OCI-LY1 (cell line): ENCODE data around the gene RPS3.

Experiments
- H2AFZ ChIP-seq: fragments of 200-600 bp; sonication (generic), shearing (Covaris generic); 2 replicates; pipeline ENCODE4 v1.6.0; 2014; ENCODE audit warnings: antibody characterized with exemption, mild to moderate bottlenecking, low read length
- H3F3A ChIP-seq: fragments of 200-600 bp; sonication (generic), shearing (Covaris generic); 2 replicates; pipeline ENCODE4 v1.6.0; 2014; ENCODE audit warnings: mild to moderate bottlenecking, antibody characterized with exemption, low read length, moderate library complexity; ENCODE audit not compliant: insufficient read depth
- H3K27ac ChIP-seq: fragments of 200-600 bp; sonication (generic); 2 replicates; pipeline ENCODE4 v1.5.1; 2014; ENCODE audit warnings: low read length, mixed run types, mild to moderate bottlenecking, low read depth; ENCODE audit not compliant: poor library complexity, severe bottlenecking
- H3K27me3 ChIP-seq: fragments of 200-600 bp; sonication (generic); 2 replicates; pipeline ENCODE4 v1.6.0; 2014; ENCODE audit warnings: antibody characterized with exemption, mild to moderate bottlenecking, low read length, moderate library complexity; ENCODE audit not compliant: insufficient read depth
- H3K36me3 ChIP-seq: fragments of 200-600 bp; sonication (generic); 2 replicates; pipeline ENCODE4 v1.6.1; 2014; ENCODE audit warnings: mild to moderate bottlenecking, antibody characterized with exemption, low read length, moderate library complexity, mixed read lengths; ENCODE audit not compliant: insufficient read depth
- H3K4me1 ChIP-seq: fragments of 200-600 bp; sonication (generic); 2 replicates; pipeline ENCODE4 v1.5.1; 2014; ENCODE audit warnings: mild to moderate bottlenecking, low read length, moderate library complexity; ENCODE audit not compliant: insufficient read depth, severe bottlenecking
- H3K4me2 ChIP-seq: fragments of 200-600 bp; sonication (generic), shearing (Covaris generic); 2 replicates; pipeline ENCODE4 v1.6.1; 2014; ENCODE audit warnings: low read length
- H3K4me3 ChIP-seq: fragments of 200-600 bp; sonication (generic); 2 replicates; pipeline ENCODE4 v1.5.1; 2014; ENCODE audit warnings: low read length, low read depth, mild to moderate bottlenecking, mixed read lengths; ENCODE audit not compliant: poor library complexity, severe bottlenecking
- H3K79me2 ChIP-seq: fragments of 200-600 bp; shearing (Covaris generic); 2 replicates; pipeline ENCODE4 v1.6.1; 2016; ENCODE audit warnings: mixed run types, low read length, mixed read lengths; ENCODE audit not compliant: insufficient read depth
- H3K9ac ChIP-seq: fragments of 200-600 bp; sonication (generic), shearing (Covaris generic); 2 replicates; pipeline ENCODE4 v1.6.1; 2014; ENCODE audit warnings: mild to moderate bottlenecking, low read length, mixed read lengths
- H3K9me2 ChIP-seq: fragments of 200-600 bp; sonication (generic), shearing (Covaris generic); 2 replicates; pipeline ENCODE4 v1.6.1; 2014; ENCODE audit warnings: low read depth, mild to moderate bottlenecking, low read length, mixed read lengths
- H3K9me3 ChIP-seq: fragments of 200-600 bp; shearing (Covaris generic); 2 replicates; pipeline ENCODE4 v1.6.1; 2014; ENCODE audit warnings: low read length, mixed read lengths
- H4K20me1 ChIP-seq: fragments of 200-600 bp; sonication (generic), shearing (Covaris generic); 2 replicates; pipeline ENCODE4 v1.6.0; 2016; ENCODE audit warnings: mild to moderate bottlenecking, low read length; ENCODE audit not compliant: insufficient read depth
- CTCF ChIP-seq: fragments of 200-600 bp; sonication (generic), shearing (Covaris generic); IDR thresholded peaks from 2 replicates; pipeline ENCODE4 v1.5.1; 2017; ENCODE audit warnings: mild to moderate bottlenecking, antibody characterized with exemption, low read length, moderate library complexity, mixed read lengths
- EZH2 ChIP-seq: fragments of 200-600 bp; sonication (generic), shearing (Covaris generic); IDR thresholded peaks from 2 replicates; pipeline ENCODE4 v1.8.0; 2017; ENCODE audit warnings: borderline replicate concordance, mixed run types, mild to moderate bottlenecking, antibody characterized with exemption, low read length, moderate library complexity, mixed read lengths

The RPS3 gene

DNA sequence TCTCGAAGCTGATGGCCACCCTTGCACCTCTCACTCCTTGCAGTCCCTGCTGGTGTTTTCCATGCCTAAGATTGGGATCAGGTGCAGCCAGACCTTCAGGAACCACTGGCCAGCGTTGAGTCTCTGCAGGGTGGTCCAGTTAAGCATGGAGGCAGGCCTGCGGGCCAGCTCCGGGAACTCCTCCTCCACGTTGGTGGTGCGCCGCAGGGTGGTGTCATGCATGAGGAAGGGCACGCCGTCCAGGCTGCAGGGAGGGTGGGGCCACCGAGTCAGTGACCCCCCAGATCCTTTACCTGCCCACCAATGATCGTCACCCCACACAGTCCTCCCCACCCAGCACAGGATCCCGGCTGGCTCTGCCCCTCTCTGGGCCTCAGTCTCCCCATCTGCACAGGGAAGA, 43.7 kb downstream of the RPS3 start:
- Histone ChIP-seq H3K9me3 (no peaks in the 10 kb centered on the region), H4K20me1 (no peaks in the 10 kb centered on the region), H2AFZ (no peak overlapping the region), H3K79me2 (no peaks in the 10 kb centered on the region), H3K27ac (no peak overlapping the region), H3K9me2 (no peaks in the 10 kb centered on the region), H3F3A (no peaks in the 10 kb centered on the region), H3K4me2 (no peak overlapping the region), H3K9ac (no peak overlapping the region), H3K4me3 (no peak overlapping the region), H3K27me3 (no peaks in the 10 kb centered on the region), H3K36me3 (no peaks in the 10 kb centered on the region), H3K4me1 (no peaks in the 10 kb centered on the region)
- TF ChIP-seq EZH2 (no peak), CTCF (no peak)

- no peaks in the 10 kb centered on the region for H3K4me1 ChIP-seq
- H3K79me2 ChIP-seq: no peaks in the 10 kb centered on the region
- no peaks in the 10 kb centered on the region for H3K9me2 ChIP-seq
- H3F3A ChIP-seq: no peaks in the 10 kb centered on the region
- H3K27me3 ChIP-seq: no peaks in the 10 kb centered on the region
- no peak for TF ChIP-seq EZH2
- peak; percentile 96 for TF ChIP-seq CTCF
- H3K9ac ChIP-seq: no peak overlapping the region
- H4K20me1 ChIP-seq: no peaks in the 10 kb centered on the region
- no peaks in the 10 kb centered on the region for H3K9me3 ChIP-seq
- H3K27ac ChIP-seq: no peak overlapping the region
- H2AFZ ChIP-seq: no peak overlapping the region
- H3K36me3 ChIP-seq: no peaks in the 10 kb centered on the region
- H3K4me3 ChIP-seq: no peak overlapping the region
- no peak overlapping the region for H3K4me2 ChIP-seq
These were observed 46.1 kb downstream of the RPS3 start for GRCh38 chr11:75445315-75445953.

DNA sequence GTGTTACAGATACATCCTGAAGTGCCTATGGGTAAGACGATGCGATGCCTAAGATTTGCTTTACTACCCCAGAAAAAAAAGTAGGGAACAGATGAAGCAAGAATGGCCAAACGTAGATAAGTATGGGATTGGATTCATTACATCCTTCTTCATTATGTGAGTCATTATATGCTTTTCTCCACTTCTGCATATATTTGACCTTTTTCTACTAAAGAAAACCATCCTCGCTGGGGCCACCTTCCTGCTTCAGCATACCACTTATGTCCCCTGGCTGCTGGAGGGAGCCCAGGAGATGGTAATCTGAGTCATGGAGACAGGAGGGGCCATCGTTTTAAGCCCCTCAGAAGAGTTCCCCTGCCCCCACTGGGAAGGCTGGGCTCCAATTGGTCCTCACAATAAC, 48.1 kb downstream of the RPS3 start:
- peaks cover 12% of the 10 kb centered on the region; the same call in 1 of the 2 replicates for H3K27me3 ChIP-seq
- no peak overlapping the region for H3K27ac ChIP-seq
- H3K9me2 ChIP-seq: no peaks in the 10 kb centered on the region
- H3K4me3 ChIP-seq: no peak overlapping the region
- no peaks in the 10 kb centered on the region for H4K20me1 ChIP-seq
- no peak overlapping the region for H3K9ac ChIP-seq
- no peaks in the 10 kb centered on the region for H3K4me1 ChIP-seq
- H3K4me2 ChIP-seq: no peak overlapping the region
- TF ChIP-seq CTCF: no peak
- no peak for TF ChIP-seq EZH2
- no peak overlapping the region for H2AFZ ChIP-seq
- no peaks in the 10 kb centered on the region for H3F3A ChIP-seq
- no peaks in the 10 kb centered on the region; the same call in 1 of the 2 replicates for H3K36me3 ChIP-seq
- no peaks in the 10 kb centered on the region for H3K79me2 ChIP-seq
- 0 out of 2 replicates have a peak, but pooled peaks cover 4% of the 10 kb centered on the region for H3K9me3 ChIP-seq
